ENCODE measurements around the gene TXNRD1. TPM values are rescaled to one million over a fixed set of nuclear protein-coding genes. Genes with fewer than 3 reads are reported as not detected.
A peak's percentile ranks its signal among the peaks of the same experiment; 100 is the strongest.

The TXNRD1 gene
- total RNA-seq, 2 donors from 2014 or later = 83.4 to 144 TPM

GRCh38 chr12:104351057-104351983 is 135.7 kb downstream of the TXNRD1 start:
- no peak overlapping the region for H3K4me3 Mint-ChIP-seq

DNA sequence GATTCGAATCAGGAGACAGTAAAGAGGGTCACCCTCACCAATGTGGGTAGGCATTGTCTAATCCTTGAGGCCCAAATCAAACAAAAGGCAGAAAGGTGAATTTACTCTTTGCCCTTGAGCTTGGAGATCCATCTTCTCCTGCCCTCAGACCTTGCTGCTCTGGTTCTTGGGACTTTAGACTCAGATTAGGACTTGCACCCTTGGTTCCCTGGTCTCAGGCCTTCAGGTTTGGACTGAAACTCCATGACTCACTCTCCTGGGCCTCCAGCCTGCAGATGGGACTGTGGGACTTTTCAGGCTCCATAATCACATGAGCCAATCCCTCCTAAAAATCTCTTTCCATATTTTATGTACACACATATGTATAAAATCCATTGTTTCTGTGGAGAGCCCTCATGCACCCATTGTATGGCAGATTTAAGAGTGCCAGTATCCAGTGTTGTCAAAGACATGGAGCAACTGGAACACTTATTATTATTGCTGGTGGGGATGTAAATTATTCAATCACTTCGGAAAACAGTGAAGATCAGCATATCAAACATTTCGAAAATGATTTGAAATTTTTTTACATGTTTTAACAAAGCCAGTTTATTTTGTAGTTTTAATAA is 136.6 kb downstream of the TXNRD1 start:
- Histone ChIP-seq H3K27me3 (ENCODE audit: control insufficient read depth, insufficient read depth, low read length, poor library complexity, severe bottlenecking) (no peaks in the 10 kb centered on the region), H3K9ac (ENCODE audit: extremely low read depth, low read length, poor library complexity, severe bottlenecking) (no peak overlapping the region), H3K27ac (ENCODE audit: low read depth, low read length) (no peak overlapping the region), H3K9me3 (ENCODE audit: control insufficient read depth, low read length) (no peaks in the 10 kb centered on the region), H3K36me3 (ENCODE audit: control insufficient read depth, insufficient read depth, low read length) (peaks cover 46% of the 10 kb centered on the region), H3K4me3 (ENCODE audit: low read length) (no peak overlapping the region), H3K4me1 (ENCODE audit: control insufficient read depth, insufficient read depth, low read length) (no peaks in the 10 kb centered on the region)
- peak; percentile 38 for DNase-seq
- H3K9me3 Mint-ChIP-seq = no peaks in the 10 kb centered on the region
- WGBS, 2 experiments (ENCODE audit: insufficient coverage in 1 of 2, insufficient read length in 1 of 2) = 96 to 100% methylated on average over 1 to 3 of the region's 3 CpGs
- H3K27me3 Mint-ChIP-seq (ENCODE audit: insufficient read depth) = no peaks in the 10 kb centered on the region
- H3K4me3 Mint-ChIP-seq = no peak overlapping the region
- no peak overlapping the region for H3K27ac Mint-ChIP-seq
- no peaks in the 10 kb centered on the region for H3K4me1 Mint-ChIP-seq
- peaks cover 23% of the 10 kb centered on the region for H3K36me3 Mint-ChIP-seq (ENCODE audit: low read depth)
- no peak for TF ChIP-seq CTCF (conservative IDR thresholded peaks at IDR 0.05)

More at GRCh38 chr12:104351057-104351983, 135.7 kb downstream of the TXNRD1 start:
- peaks cover 49% of the 10 kb centered on the region for H3K36me3 ChIP-seq (ENCODE audit: control insufficient read depth, insufficient read depth, low read length)
- H3K4me3 ChIP-seq (ENCODE audit: low read length) = no peak overlapping the region
- peak; percentile 62 for DNase-seq
- no peak overlapping the region for H3K9ac ChIP-seq (ENCODE audit: extremely low read depth, low read length, poor library complexity, severe bottlenecking)
- H3K27ac Mint-ChIP-seq = no peak overlapping the region
- H3K9me3 ChIP-seq (ENCODE audit: control insufficient read depth, low read length) = no peaks in the 10 kb centered on the region
- no peaks in the 10 kb centered on the region for H3K9me3 Mint-ChIP-seq
- H3K27me3 ChIP-seq (ENCODE audit: control insufficient read depth, insufficient read depth, low read length, poor library complexity, severe bottlenecking) = no peaks in the 10 kb centered on the region
- 97 to 100% methylated on average over 3 to 4 of the region's 4 CpGs for WGBS, 2 experiments (ENCODE audit: insufficient coverage in 1 of 2, insufficient read length in 1 of 2)
- peaks cover 23% of the 10 kb centered on the region for H3K36me3 Mint-ChIP-seq (ENCODE audit: low read depth)
- no peaks in the 10 kb centered on the region for H3K4me1 ChIP-seq (ENCODE audit: control insufficient read depth, insufficient read depth, low read length)
- H3K27ac ChIP-seq (ENCODE audit: low read depth, low read length) = no peak overlapping the region
- H3K4me1 Mint-ChIP-seq = no peaks in the 10 kb centered on the region
- H3K27me3 Mint-ChIP-seq (ENCODE audit: insufficient read depth) = no peaks in the 10 kb centered on the region
- no peak for TF ChIP-seq CTCF (conservative IDR thresholded peaks at IDR 0.05)

DNA sequence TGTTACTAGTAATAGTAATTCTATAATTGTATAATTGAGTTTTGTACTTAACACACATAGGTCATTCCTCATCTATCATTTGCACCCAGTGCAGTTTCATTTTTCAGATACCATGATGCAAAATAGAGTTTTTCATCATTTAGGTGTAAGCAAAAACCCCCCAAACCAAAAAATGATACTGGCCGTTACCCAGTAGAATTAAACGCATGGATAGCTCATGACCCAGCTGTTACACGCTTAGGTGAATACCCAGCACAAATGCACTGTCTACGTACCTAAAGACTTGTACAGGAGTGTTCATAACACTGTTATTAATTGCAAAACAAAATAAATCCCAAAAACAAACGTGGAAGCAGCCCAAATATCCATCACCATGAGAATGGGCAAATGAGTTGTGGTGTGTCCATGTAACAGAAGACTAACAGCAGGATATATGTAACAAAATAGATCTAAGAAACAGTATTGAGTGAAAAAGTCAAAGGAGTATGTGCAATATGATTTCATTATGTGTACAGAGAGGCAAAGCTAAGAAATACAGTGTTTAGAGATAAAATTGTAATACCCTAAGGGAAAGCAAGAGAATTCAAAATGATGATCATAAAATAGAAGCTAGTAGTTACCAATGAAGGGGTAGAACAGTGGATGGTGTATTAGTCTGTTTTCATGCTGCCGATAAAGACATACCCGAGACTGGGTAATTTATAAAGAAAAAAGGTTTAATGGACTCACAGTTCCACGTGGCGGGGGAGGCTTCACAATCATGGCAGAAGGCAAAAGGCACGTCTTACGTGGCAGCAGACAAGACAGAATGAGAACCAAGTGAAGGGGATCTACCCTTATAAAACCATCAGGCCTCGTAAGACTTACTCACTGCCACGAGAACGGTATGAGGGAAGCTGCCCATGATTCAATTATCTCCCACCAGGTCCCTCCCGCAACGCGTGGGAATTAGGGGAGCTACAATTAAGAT is 137.7 kb downstream of the TXNRD1 start:
- H3K4me1 ChIP-seq (ENCODE audit: control insufficient read depth, insufficient read depth, low read length) = no peaks in the 10 kb centered on the region
- 97 to 99% methylated on average over 10 to 17 of the region's 17 CpGs for WGBS, 2 experiments (ENCODE audit: insufficient coverage in 1 of 2, insufficient read length in 1 of 2)
- Mint-ChIP-seq H3K27ac (peak overlapping the region; percentile 4), H3K27me3 (ENCODE audit: insufficient read depth) (no peaks in the 10 kb centered on the region), H3K4me1 (no peaks in the 10 kb centered on the region), H3K9me3 (no peaks in the 10 kb centered on the region), H3K36me3 (ENCODE audit: low read depth) (peaks cover 14% of the 10 kb centered on the region), H3K4me3 (no peak overlapping the region)
- TF ChIP-seq CTCF (conservative IDR thresholded peaks at IDR 0.05) = no peak
- no peaks in the 10 kb centered on the region for H3K27me3 ChIP-seq (ENCODE audit: control insufficient read depth, insufficient read depth, low read length, poor library complexity, severe bottlenecking)
- peaks cover 36% of the 10 kb centered on the region for H3K36me3 ChIP-seq (ENCODE audit: control insufficient read depth, insufficient read depth, low read length)
- no peak overlapping the region for H3K9ac ChIP-seq (ENCODE audit: extremely low read depth, low read length, poor library complexity, severe bottlenecking)
- H3K27ac ChIP-seq (ENCODE audit: low read depth, low read length) = no peak overlapping the region
- no peak overlapping the region for H3K4me3 ChIP-seq (ENCODE audit: low read length)
- DNase-seq = peak; percentile 30
- no peaks in the 10 kb centered on the region for H3K9me3 ChIP-seq (ENCODE audit: control insufficient read depth, low read length)
